HG03095 (cell line): ENCODE results near the gene MLYCD.

Source experiments
- ATAC-seq: cut with Tn5 transposase; IDR thresholded peaks from one replicate; pipeline ENCODE4 v1.9.1; 2021; ENCODE audit warnings: moderate library complexity; ENCODE audit not compliant: unreplicated experiment

The MLYCD gene

DNA sequence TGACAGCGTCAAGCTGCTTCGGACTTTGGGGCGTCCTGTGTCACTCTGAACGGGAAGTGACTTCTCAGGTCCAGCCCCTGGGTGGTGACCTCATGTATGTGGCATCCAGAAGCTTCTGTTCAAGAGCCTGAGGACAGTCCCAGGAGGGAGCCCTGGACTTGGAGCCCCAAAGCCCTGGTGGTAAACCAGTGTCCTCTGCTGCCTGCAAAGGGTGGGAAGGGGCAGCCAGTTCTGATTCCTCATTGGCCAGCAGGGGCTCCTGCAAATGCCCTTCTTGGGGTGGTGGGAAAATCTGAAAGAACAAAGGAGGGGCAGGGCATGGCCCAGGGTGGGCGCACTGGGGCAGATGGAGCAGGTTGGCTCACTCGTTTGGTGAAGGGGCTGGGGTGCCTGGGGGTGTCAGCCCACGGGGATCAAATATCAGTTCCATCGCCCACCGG lies 55.7 kb downstream of the MLYCD start:
- ATAC-seq, result no peak

DNA sequence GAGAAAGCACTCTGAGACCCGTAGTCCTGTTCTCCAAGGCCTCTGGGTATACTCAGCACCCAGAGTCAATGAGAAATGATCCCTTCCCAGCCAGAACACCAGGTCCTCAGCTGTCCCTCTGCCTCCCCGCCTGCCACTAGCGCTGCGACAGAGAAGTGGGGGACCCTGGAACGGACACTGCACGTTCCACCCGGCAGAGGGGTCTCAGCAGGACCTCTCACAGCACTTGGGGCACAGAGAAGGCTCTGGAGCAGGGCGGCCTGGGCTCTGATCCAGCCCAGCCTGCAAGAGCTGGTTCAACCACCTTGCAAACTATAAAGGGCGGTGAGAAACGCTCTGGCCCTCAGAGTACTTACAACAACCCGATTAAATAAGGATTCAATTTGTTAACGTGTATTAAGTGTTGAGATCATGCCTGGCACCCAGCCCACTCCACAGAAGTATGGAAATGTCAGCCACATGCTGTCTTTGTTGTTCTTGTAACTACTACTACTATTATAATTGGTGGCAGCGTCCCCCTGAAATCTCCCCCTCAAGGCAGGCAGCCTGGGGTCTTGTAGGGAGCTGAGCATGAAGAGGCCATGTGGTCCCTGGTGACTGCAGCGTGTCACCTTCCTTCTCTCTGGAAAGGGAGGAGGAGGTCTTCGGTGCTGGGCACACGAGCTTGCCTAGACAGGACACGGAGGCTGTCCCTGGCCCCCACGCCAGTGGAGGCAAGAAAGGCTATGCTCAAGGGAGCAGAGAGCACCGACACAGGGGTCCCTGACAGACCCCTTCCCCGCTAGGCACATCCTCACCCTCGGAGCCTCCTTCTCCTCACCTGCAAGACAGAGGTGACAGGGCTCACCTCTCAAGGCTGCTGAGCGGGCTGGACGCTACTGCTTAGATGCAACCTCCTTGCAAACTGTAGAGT lies 56.6 kb downstream of the MLYCD start:
- no peak for ATAC-seq

DNA sequence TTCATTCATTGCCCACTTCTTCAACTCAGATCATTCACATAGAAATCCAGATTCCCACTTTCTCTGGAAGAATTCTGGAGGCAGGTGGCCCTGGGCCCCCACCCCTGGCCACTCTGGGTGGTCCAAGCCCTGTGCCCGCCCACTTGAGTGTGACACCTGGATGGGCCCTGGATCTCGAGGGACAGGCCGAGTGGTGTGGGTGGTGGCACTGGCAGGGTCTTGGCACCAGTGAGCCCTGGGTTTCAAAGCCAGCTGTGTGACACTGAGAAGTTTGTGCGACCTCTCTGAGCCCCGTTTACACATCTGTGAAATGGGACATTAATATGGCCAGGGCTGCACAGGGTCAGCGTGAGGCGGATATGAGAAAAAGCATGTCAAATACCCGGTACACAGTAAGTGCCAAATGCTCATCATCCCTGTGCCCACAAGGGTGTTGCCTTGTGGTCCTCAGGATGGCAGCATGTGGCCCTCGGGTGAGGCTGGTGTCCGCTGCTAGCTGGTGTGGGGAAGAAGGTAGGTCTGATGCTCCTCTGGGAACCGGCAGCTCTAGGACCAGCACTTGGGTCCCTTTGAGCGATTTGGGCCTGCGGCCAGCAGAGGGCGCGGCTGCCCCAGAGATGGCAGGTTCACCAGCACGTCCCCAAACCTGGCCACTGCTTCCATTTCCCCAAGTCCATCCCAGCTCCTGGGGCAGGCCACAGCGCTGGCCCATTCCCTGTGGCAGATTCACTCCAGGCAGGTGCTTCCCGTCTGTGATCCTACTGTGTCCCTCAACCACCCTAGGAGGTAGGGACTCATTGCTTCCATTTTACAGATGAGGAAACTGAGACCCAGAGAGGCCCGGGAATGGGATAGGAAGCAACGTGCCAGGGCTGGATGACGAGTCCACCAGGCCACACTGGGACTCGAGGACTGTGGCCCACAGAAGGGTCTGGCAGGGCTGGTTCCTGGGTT lies 57.7 kb downstream of the MLYCD start:
- ATAC-seq, result no peak

DNA sequence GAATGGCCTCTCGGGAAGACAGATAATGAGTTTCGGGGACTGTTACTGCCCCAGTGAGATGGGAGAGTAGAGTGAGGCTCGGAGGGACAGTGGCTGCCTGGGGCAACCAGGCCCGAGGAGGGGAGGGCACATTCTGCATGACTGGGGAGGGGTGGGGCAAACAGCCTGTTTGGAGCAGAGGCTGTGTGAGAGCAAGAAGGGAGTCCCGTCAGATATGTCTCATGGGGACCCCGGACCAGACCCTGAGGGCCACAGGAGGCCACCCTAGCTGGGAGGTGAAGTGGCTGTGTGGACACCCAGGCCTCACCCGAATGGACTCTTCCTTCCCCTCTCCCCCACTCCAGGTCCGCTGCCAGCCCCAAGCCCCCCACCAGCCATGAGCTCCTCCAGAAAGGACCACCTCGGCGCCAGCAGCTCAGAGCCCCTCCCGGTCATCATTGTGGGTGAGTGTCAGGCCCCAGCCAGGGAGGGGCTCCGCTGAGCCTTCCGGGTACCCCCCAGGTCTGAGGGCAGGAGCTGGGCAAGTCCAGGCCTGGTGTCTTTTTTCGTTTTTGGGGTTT lies 58.5 kb downstream of the MLYCD start:
- no peak for ATAC-seq

- ATAC-seq, result no peak
Measured at GRCh38 chr16:83958137-83958845, 59.4 kb downstream of the MLYCD start.

GRCh38 chr16:83958846-83959565 lies 60.1 kb downstream of the MLYCD start:
- ATAC-seq, result no peak

DNA sequence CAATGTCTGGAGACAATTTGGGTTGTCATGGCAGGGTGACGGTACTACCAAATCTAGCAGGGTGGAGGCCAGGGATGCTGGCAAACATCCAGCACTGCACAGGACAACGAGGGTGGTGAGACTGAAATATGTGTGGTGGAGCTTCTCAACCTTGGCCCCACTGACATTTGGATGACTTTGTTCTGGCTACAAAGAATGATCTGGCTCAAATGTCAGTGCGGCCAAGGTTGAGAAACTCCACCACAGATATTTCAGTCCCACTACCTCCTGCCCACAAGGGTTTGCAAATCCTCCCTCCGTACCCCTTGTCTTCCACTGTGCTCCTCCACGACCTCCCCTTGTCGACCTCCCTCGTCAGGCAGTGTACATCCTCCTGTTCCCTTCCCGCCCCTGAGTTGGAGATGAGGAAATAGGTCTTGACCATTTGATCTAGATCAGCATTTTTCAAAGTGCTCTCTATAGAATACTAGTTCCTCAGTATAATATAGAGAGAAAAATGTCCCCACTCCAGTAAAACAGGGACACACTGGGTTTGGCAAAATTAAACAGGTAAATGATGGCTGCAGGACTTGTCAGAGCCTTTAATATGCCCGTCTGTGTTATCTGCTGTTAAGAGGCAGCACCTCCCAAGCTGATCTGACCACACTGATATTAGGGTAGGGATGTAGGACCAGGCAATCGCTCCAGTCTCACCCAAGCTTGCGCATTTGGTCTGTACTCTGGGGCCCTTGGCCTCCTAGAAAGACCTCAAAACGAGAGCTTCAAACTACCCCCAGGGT lies 60.9 kb downstream of the MLYCD start:
- ATAC-seq, result no peak

- no peak for ATAC-seq
Measured at GRCh38 chr16:83960521-83961249, 61.8 kb downstream of the MLYCD start.

GRCh38 chr16:83961591-83961990 lies 62.7 kb downstream of the MLYCD start:
- no peak for ATAC-seq

GRCh38 chr16:83963277-83964119 lies 64.6 kb downstream of the MLYCD start:
- no peak for ATAC-seq

GRCh38 chr16:83964684-83965443 lies 65.9 kb downstream of the MLYCD start:
- ATAC-seq, result no peak

GRCh38 chr16:83965444-83966152 lies 66.7 kb downstream of the MLYCD start:
- no peak for ATAC-seq

DNA sequence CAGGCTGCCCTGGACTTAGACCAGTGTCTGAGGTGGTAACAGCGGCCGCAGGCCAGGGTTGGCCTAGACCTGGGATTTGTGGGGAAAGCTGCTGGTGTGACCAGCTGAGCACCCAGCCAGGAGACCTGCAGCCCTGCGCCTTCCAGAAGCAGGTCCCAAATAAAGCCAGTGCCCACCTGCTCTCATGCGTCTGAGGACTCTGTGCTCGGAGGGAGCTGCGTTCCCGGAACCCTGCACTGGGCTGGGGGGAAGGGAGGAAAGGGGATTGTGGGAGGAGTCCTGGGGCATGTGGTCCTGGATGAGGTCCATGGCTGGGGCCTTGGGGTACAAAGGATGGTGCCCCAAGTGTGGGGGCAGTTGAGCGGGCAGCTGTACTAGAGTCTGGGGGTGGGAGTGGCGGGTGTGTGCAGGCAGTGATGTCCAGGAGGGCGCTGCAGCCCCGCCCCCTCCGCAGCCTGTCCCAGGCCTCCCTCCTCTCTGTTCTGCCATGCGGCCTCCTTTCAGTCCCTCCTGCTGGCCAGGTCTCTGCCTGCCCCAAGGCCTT lies 67.3 kb downstream of the MLYCD start:
- ATAC-seq, result no peak

GRCh38 chr16:83967091-83967490 lies 68.2 kb downstream of the MLYCD start:
- no peak for ATAC-seq

DNA sequence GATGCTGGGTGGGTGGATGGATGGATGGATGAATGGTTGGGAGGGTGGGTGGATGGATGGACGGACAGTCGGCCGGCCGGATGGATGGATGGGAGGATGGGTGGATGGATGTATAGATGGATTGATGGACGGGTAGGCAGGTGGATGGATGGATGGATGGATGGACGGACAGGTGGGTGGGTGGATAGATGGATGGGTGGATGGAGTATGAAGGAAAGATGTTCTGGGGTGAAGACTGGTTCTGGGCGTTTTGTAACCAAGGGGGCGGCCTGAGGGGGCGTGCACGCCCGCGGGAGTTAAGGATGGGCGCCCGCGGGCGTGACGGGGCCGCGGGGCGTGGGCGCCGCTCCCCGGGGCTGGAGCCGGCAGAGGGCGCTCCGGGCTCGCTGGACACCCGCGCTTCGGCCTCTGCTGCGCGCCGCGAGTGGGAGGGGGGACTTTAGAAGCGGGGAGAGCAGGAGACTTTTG lies 69.0 kb downstream of the MLYCD start, which contains the start of gene NECAB2:
Gene NECAB2 (plus strand): TSS at position 407 of the 468 bp plus-strand sequence. CDS start 405 bp downstream, outside the sequence.
- no peak for ATAC-seq
